ENCODE data around the gene MELK.
"Not testable (repeated sequence)": the region's sequence is repeated elsewhere in the genome, so short reads cannot be mapped to it uniquely, and the experiment has no call there.

Gene MELK

DNA sequence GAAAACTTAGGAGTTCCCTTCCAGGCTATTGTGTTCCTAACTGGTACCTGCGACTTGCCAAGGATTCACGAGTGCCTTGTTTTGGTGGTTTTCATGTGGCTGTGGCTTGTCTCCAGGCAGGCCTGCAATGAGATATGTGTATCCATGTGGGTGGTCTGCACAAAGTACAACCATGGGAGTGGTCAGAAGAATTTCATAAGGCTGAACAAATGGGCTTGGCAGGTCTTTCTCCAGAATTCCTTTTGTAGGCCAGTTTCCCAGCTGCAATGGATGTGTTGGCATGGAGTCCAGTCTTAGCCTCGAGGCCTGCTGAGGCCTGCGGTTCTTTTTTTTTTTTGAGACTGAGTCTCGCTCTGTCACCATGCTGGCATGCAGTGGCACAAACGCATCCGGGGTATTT, 28.8 kb upstream of the MELK start:
- no peak overlapping the region for H3K4me3 ChIP-seq (ENCODE audit: low read depth, low read length)
- TF ChIP-seq, protein P1, sequence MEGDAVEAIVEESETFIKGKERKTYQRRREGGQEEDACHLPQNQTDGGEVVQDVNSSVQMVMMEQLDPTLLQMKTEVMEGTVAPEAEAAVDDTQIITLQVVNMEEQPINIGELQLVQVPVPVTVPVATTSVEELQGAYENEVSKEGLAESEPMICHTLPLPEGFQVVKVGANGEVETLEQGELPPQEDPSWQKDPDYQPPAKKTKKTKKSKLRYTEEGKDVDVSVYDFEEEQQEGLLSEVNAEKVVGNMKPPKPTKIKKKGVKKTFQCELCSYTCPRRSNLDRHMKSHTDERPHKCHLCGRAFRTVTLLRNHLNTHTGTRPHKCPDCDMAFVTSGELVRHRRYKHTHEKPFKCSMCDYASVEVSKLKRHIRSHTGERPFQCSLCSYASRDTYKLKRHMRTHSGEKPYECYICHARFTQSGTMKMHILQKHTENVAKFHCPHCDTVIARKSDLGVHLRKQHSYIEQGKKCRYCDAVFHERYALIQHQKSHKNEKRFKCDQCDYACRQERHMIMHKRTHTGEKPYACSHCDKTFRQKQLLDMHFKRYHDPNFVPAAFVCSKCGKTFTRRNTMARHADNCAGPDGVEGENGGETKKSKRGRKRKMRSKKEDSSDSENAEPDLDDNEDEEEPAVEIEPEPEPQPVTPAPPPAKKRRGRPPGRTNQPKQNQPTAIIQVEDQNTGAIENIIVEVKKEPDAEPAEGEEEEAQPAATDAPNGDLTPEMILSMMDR (IDR thresholded peaks at IDR 0.05; ENCODE audit: borderline replicate concordance, insufficient read depth, low read depth, low read length): no peak

DNA sequence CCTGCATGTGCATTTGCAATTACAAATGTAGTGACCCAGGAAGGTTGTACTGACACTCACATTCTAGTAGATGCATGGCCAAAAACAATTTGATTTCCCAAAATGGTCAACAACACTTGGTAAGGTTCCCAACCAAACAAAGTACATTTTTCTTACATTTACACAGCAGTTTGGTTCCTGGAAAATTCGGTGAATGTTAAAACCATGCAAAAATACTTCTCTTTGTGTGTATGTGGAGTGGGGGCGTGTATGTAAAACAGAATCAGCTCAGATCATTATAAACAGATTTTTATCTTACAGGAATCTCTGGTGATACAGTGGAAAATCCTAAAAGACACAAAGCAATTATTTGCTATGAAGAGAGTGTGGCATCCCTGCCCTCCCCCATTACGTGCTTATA, 25.1 kb upstream of the MELK start:
- no peak overlapping the region for H3K4me3 ChIP-seq (ENCODE audit: low read depth, low read length)
- TF ChIP-seq, protein P1 (IDR thresholded peaks at IDR 0.05; ENCODE audit: borderline replicate concordance, insufficient read depth, low read depth, low read length): no peak

DNA sequence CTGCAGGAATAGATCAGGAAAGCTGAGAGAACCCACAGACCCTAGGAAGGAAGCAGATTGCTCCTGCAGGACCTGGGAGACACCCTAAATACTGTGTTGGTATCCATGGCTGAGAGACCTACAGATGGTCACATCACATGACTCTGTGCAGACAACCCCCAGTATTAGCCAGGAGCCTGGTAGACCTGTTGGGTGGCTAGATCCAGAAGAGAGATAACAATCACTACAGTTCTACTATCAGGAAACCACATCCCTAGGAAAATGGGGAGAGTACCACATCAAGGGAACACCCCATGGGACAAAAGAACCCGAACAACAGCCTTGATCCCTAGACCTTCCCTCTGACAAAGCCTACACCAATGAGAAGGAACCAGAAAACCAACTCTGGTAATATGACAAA, 24.2 kb upstream of the MELK start:
- TF ChIP-seq, protein P1 (IDR thresholded peaks at IDR 0.05; ENCODE audit: borderline replicate concordance, insufficient read depth, low read depth, low read length): no peak

DNA sequence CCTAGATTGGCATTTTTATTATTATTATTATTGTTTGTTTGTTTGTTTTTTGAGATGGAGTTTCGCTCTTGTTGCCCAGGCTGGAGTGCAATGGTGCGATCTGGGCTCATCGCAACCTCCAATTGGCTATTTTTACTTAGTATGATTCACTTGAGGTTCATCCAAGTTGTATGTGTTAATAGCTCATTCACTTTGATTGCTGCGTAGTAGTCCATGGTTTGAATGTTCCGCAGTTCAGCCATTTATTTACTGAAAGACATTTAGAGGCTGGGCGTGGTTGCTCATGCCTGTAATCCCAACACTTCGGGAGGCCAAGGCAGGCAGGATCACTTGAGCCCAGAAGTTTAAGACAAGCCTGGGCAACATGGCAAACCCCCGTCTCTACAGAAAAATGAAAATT, 22.6 kb upstream of the MELK start:
- H3K4me3 ChIP-seq (ENCODE audit: low read depth, low read length): no peak overlapping the region
- TF ChIP-seq, protein P1 (IDR thresholded peaks at IDR 0.05; ENCODE audit: borderline replicate concordance, insufficient read depth, low read depth, low read length): no peak

More for the DNA sequence above, 24.2 kb upstream of the MELK start:
- H3K4me3 ChIP-seq (ENCODE audit: low read depth, low read length): no peak overlapping the region

DNA sequence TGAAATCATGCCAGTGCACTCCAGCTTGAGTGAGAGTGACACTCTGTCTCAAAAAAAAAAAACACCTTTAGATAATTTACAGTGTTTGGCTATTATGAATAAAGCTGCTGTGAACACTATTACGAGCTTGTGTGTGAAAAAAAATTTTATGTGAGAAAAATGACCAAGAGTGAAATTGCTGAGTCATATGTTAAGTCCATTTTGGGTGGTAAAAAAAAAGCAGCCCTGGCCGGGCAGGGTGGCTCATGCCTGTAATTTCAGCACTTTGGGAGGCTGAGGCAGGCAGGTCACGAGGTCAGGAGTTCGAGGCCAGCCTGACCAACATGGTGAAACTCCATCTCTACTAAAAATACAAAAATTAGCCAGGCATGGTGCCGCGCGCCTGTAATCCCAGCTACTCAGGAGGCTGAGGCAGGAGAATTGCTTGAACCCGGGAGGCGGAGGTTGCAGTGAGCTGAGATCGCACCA, 22.0 kb upstream of the MELK start:
- H3K4me3 ChIP-seq (ENCODE audit: low read depth, low read length): not testable (repeated sequence)

DNA sequence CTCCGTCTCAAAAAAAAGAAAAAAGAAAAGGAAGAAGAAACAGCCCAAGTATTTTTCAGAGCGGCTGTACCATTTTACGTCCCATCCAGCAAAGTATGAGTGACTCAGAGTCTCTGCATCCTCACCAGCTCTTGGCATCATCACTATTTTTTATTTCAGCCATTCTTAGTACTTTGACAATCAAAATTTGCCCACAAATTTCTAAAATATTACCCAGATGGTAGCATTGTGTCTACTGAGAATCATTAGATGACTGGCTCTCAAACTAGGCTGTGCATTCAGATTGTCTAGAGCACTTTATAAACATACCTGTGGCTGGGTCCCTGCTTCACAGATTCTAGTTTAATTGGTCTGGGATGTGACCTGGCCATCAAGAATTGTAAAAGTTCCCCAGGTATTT, 21.6 kb upstream of the MELK start:
- TF ChIP-seq, protein P1 (IDR thresholded peaks at IDR 0.05; ENCODE audit: borderline replicate concordance, insufficient read depth, low read depth, low read length): no peak

DNA sequence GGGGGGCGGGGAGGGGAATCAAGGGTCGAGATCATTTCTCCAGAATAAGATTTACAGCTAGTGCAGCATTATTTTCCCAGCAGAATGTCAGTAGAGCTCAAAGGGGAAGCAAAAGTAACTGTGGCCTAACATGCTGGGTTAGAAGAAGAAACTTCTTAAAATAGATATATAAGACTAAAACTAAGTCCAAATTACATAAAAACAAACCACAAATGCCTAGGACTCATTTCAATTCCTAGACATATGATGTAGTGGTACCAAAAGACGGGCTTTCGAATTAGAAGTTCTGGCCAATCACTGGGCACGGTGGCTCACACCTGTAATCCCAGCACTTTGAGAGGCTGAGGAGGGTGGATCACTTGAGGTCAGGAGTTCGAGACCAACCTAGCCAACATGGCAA, 20.8 kb upstream of the MELK start:
- no peak overlapping the region for H3K4me3 ChIP-seq (ENCODE audit: low read depth, low read length)
- TF ChIP-seq, protein P1 (IDR thresholded peaks at IDR 0.05; ENCODE audit: borderline replicate concordance, insufficient read depth, low read depth, low read length): no peak

More for the DNA sequence above, 21.6 kb upstream of the MELK start:
- no peak overlapping the region for H3K4me3 ChIP-seq (ENCODE audit: low read depth, low read length)

All from GM12875 (cell line).